B cell (primary cell): ENCODE data around the gene FERMT3. TPM values are rescaled to one million over a fixed set of nuclear protein-coding genes. Genes with fewer than 3 reads are reported as not detected.

Experiments used
- ATAC-seq: fragments of 200-7000 bp; cut with Tn5 transposase; one replicate; pipeline ENCODE4 v1.10.0; 2021; ENCODE audit warnings: low read depth, mild to moderate bottlenecking, moderate number of reproducible peaks, moderate library complexity
- CTCF ChIA-PET: fragments of 350-600 bp; sonication (Branson Sonifier 250); formaldehyde crosslinking; loops from one replicate; lab custom pipeline; 2021; ENCODE audit warnings: antibody characterized with exemption, inconsistent platforms; lab: Charles Lee
- POLR2A ChIA-PET: fragments of 350-600 bp; sonication (Branson Sonifier 250); formaldehyde crosslinking; loops from one replicate; lab custom pipeline; 2021; ENCODE audit warnings: antibody characterized with exemption; lab: Charles Lee
- DNase-seq: peaks from one replicate; pipeline ENCODE4 v3.0.0; 2013
- H2AFZ ChIP-seq: 2 replicates; pipeline ENCODE4 v1.6.1; 2012; ENCODE audit warnings: mild to moderate bottlenecking, low read depth, low read length; ENCODE audit not compliant: insufficient read depth, poor library complexity, severe bottlenecking
- H3K27ac ChIP-seq, 2 donors: 1 replicate in 1 of 2; 2 replicates in 1 of 2; pipeline ENCODE4 v1.5.1; 2012 to 2013; ENCODE audit warnings: low read length in 2 of 2, mild to moderate bottlenecking in 2 of 2, moderate library complexity in 1 of 2
- H3K27me3 ChIP-seq, 4 experiments: fragments of 200-600 bp in 1 of 4; sonication (generic) in 1 of 4; replicated peaks in 1 of 4; 1 replicate in 2 of 4; 2 replicates in 2 of 4; pipeline versions ENCODE4 v1.6.1 to v1.7.0; 2013 to 2016; ENCODE audit warnings: low read length in 3 of 4, mild to moderate bottlenecking in 2 of 4, mixed read lengths in 1 of 4, moderate library complexity in 1 of 4; ENCODE audit not compliant: insufficient read depth in 4 of 4, control insufficient read depth in 3 of 4; ENCODE audit errors: control extremely low read depth in 1 of 4
- H3K36me3 ChIP-seq, 2 experiments: replicated peaks in 1 of 2; 1 replicate in 1 of 2; 2 replicates in 1 of 2; pipeline versions ENCODE4 v1.6.1 to v1.7.1; 2013; ENCODE audit warnings: low read length in 1 of 2; ENCODE audit not compliant: insufficient read depth in 2 of 2, control insufficient read depth in 1 of 2; ENCODE audit errors: control extremely low read depth in 1 of 2, extremely low read depth in 1 of 2
- H3K4me1 ChIP-seq, 2 donors: fragments of 200-600 bp in 1 of 2; sonication (generic) in 1 of 2; 1 replicate in 1 of 2; 2 replicates in 1 of 2; pipeline versions ENCODE4 v1.5.1 to v1.6.1; 2013 to 2017; ENCODE audit warnings: low read length in 2 of 2; ENCODE audit not compliant: control insufficient read depth in 2 of 2, insufficient read depth in 2 of 2
- H3K4me2 ChIP-seq: replicated peaks from 2 replicates; pipeline ENCODE3; 2012; ENCODE audit warnings: mild to moderate bottlenecking, low read depth, low read length; ENCODE audit not compliant: poor library complexity, severe bottlenecking
- H3K4me3 ChIP-seq, 5 experiments: fragments of 200-600 bp in 1 of 5; sonication (generic) in 1 of 5; 1 replicate in 3 of 5; 2 replicates in 2 of 5; pipeline versions ENCODE4 v1.5.1 to v1.7.0; 2011 to 2016; ENCODE audit warnings: low read length in 4 of 5, mild to moderate bottlenecking in 4 of 5, low read depth in 2 of 5, control low read depth in 1 of 5, moderate library complexity in 1 of 5; ENCODE audit not compliant: insufficient read depth in 1 of 5; ENCODE audit errors: control extremely low read depth in 1 of 5, extremely low read depth in 1 of 5
- H3K79me2 ChIP-seq: fragments of 200-600 bp; sonication (generic); one replicate; pipeline ENCODE4 v1.6.0; 2016; ENCODE audit warnings: low read length; ENCODE audit not compliant: control insufficient read depth, insufficient read depth
- H3K9ac ChIP-seq: fragments of 200-600 bp; sonication (generic); 2 replicates; pipeline ENCODE4 v1.6.1; 2017; ENCODE audit warnings: mild to moderate bottlenecking, low read length, moderate library complexity
- H3K9me3 ChIP-seq, 3 donors: one replicate each; pipeline versions ENCODE4 v1.6.1 to v1.7.1; 2013; ENCODE audit warnings: low read length in 2 of 3; ENCODE audit not compliant: control insufficient read depth in 2 of 3, insufficient read depth in 1 of 3; ENCODE audit errors: control extremely low read depth in 1 of 3
- H4K20me1 ChIP-seq: 2 replicates; pipeline ENCODE4 v1.6.0; 2012; ENCODE audit warnings: mild to moderate bottlenecking, low read length; ENCODE audit not compliant: insufficient read depth, control insufficient read depth, poor library complexity, severe bottlenecking
- H3K27ac Mint-ChIP-seq: one replicate; pipeline ENCODE4 v1.8.0; 2021; ENCODE audit warnings: mixed read lengths
- H3K27me3 Mint-ChIP-seq: one replicate; pipeline ENCODE4 v1.8.0; 2021; ENCODE audit warnings: mixed read lengths
- H3K4me1 Mint-ChIP-seq: one replicate; pipeline ENCODE4 v1.8.0; 2021; ENCODE audit warnings: mixed read lengths
- H3K4me3 Mint-ChIP-seq: one replicate; pipeline ENCODE4 v1.8.0; 2021; ENCODE audit warnings: mixed read lengths
- H3K9me3 Mint-ChIP-seq: one replicate; pipeline ENCODE4 v1.8.0; 2022; ENCODE audit warnings: mixed read lengths; ENCODE audit not compliant: insufficient read depth
- CTCF ChIP-seq: fragments of 200-600 bp; IDR thresholded peaks from one replicate; pipeline ENCODE4 v1.8.0; 2022; ENCODE audit warnings: antibody characterized with exemption, mild to moderate bottlenecking
- EZH2 ChIP-seq: IDR thresholded peaks from 2 replicates; pipeline ENCODE4 v1.6.1; 2012; ENCODE audit warnings: borderline replicate concordance, low read depth, mild to moderate bottlenecking, moderate library complexity, low read length; ENCODE audit not compliant: insufficient read depth, poor library complexity, severe bottlenecking
- WGBS: methylation state at CpG from one replicate; pipeline ENCODE4 v1.1.5; 2013; ENCODE audit warnings: missing lambda C conversion rate; ENCODE audit not compliant: insufficient coverage; 5-methylcytosine and 5-hydroxymethylcytosine counted together
- intact Hi-C: fragments of 100-400 bp; cut with micrococcal nuclease; formaldehyde crosslinking; loops from one replicate; pipeline ENCODE4 v1.10.0; 2022
- polyA plus RNA-seq: library from polyadenylated mRNA; depleted of rRNA; stranded (reverse); fragments of >200 nt; gene quantifications from 2 replicates; pipeline ENCODE4 v1.2.3, GENCODE V29; 2012
- total RNA-seq, 2 donors: library from RNA; stranded (reverse); fragments of 120-200 nt in 1 of 2; gene quantifications; 1 replicate in 1 of 2; 2 replicates in 1 of 2; pipeline versions ENCODE4 v1.2.3 to v1.2.4, GENCODE V29; 2013 to 2022

FERMT3 gene
- total and polyA plus RNA-seq, 2 donors (not counting 1 experiment from before 2014, with no cell fraction given), result 96.2 to 170 TPM

GRCh38 chr11:64163951-64164350 lies 42.6 kb upstream of the FERMT3 start:
- Mint-ChIP-seq H3K27me3 (no peaks in the 10 kb centered on the region), H3K27ac (no peak overlapping the region), H3K4me1 (peaks cover 10% of the 10 kb centered on the region), H3K4me3 (peak overlapping the region; percentile 53), H3K9me3 (no peaks in the 10 kb centered on the region)
- Histone ChIP-seq H3K9me3 (no peaks in the 10 kb centered on the region), H2AFZ (no peak overlapping the region), H3K4me1 (peaks cover 12 to 14% of the 10 kb centered on the region in 2 donors), H4K20me1 (no peaks in the 10 kb centered on the region), H3K27me3 (no peaks in the 10 kb centered on the region), H3K9ac (no peak overlapping the region), H3K79me2 (no peaks in the 10 kb centered on the region), H3K36me3 (no peaks in the 10 kb centered on the region), H3K27ac (no peak overlapping the region), H3K4me2 (no peak overlapping the region), H3K4me3 (no peak overlapping the region)
- ChIA-PET CTCF (interaction anchor here (1.1 to 2.1 kb wide), 3 partner anchors 13 to 327 kb away, joined by 3 to 5 read pairs (median 3); no protein-coding TSS in a partner anchor), POLR2A (no interaction called here)
- no peak for DNase-seq
- ATAC-seq, result no peak
- intact Hi-C loops, result no loop called here
- WGBS, result 90% methylated on average over 3 of the region's 5 CpGs
- TF ChIP-seq CTCF, result no peak
- TF ChIP-seq EZH2, result no peak

GRCh38 chr11:64164392-64165312 lies 41.9 kb upstream of the FERMT3 start:
- ChIA-PET POLR2A (interaction anchor here (0.6 kb wide), 2 partner anchors 493 to 1185 kb away, joined by 3 to 6 read pairs; no protein-coding TSS in a partner anchor), CTCF (interaction anchor here (0.9 to 1.4 kb wide), 2 partner anchors 12 to 328 kb away, joined by 3 read pairs; no protein-coding TSS in a partner anchor)
- Histone ChIP-seq H4K20me1 (no peaks in the 10 kb centered on the region), H3K9ac (peak overlapping the region; percentile 83), H3K36me3 (no peaks in the 10 kb centered on the region), H3K27ac (no peak overlapping the region), H3K79me2 (no peaks in the 10 kb centered on the region), H3K9me3 (no peaks in the 10 kb centered on the region), H2AFZ (peak overlapping the region; percentile 93), H3K4me1 (peaks cover 12 to 14% of the 10 kb centered on the region in 2 donors), H3K27me3 (no peaks in the 10 kb centered on the region), H3K4me2 (peak overlapping the region; percentile 100), H3K4me3 (peak overlapping the region in 3 of 5 experiments; percentile 67 to 87 (median 77))
- H3K27me3 Mint-ChIP-seq, result no peaks in the 10 kb centered on the region
- intact Hi-C loops, result no loop called here
- peaks cover 10% of the 10 kb centered on the region for H3K4me1 Mint-ChIP-seq
- ATAC-seq (no peak), DNase-seq (peak; percentile 12)
- H3K27ac Mint-ChIP-seq, result peak overlapping the region; percentile 82
- 88% methylated on average over 18 of the region's 20 CpGs for WGBS
- peak overlapping the region; percentile 84 for H3K4me3 Mint-ChIP-seq
- H3K9me3 Mint-ChIP-seq, result no peaks in the 10 kb centered on the region
- no peak for TF ChIP-seq EZH2
- no peak for TF ChIP-seq CTCF
